Activated CD4-positive, alpha-beta T cell treated with anti-CD3 and anti-CD28 coated beads, Interleukin-2, amount 50 U/mL, for 4 hours (primary cell): ENCODE results near the gene TMEM121.

Experiments used
- DNase-seq, 2 experiments: peaks; one replicate each; pipeline ENCODE4 v3.0.0-alpha.2; 2020

TMEM121 gene

GRCh38 chr14:105487449-105487985 is 38.9 kb upstream of the TMEM121 start:
- DNase-seq, result peak in 1 of 2 experiments; percentile 40

GRCh38 chr14:105487986-105488777 is 38.2 kb upstream of the TMEM121 start:
- DNase-seq, result no peak

DNA sequence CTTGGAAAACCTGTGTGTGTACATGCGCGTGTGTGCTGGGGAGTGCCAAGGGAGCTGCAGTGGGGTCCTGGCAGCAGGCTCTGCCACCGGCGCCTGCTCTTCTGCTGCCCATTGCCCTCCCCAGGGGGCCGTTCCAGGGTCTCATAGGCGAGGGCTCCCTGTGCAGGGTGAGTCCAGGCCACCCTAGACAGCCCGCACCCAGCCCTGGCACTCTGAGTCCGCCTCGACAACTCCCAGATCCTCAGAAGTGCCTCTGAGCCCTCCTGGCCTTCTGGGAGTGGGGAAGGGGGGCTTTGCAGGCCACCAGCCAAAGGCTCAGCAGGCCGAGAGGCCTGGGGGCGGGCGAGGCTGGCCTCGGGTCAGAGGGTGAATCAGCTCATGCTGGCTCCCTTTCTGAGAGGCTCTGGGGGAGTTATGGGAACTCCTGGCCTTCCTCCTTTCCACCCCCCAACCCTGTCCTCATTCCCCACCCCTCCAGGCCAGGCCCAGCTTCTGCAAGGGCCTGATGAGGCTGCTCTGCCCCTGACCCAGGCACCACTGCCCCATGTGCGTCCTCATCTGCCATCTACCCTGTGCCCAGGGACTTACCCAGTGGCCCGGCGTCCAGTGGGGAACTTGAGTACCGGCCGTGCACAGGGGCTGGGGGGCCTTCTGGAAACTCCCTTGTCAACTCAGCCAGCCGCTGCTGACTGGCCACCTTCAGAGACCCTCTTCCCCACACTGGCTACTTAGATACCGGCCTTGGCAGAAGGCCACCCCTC is 37.4 kb upstream of the TMEM121 start:
- DNase-seq, result no peak

GRCh38 chr14:105489542-105490266 is 36.7 kb upstream of the TMEM121 start:
- DNase-seq, result peak; percentile 84 to 85

DNA sequence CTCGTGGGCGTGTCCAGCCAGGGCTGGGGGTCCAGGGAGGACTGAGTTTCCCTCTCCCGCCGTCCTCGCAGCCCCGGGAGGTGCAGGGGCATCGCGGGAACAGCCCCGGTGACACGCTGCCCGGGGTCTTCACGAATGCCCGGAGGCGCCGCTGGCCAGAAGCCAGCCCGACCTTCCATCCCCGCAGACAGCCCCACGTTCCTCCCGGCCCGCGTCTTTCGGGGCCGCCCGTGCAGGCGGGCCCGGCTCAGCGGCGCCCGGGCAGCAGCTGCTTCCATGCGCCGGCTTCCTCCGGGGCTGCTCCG is 36.2 kb upstream of the TMEM121 start:
- no peak for DNase-seq

DNA sequence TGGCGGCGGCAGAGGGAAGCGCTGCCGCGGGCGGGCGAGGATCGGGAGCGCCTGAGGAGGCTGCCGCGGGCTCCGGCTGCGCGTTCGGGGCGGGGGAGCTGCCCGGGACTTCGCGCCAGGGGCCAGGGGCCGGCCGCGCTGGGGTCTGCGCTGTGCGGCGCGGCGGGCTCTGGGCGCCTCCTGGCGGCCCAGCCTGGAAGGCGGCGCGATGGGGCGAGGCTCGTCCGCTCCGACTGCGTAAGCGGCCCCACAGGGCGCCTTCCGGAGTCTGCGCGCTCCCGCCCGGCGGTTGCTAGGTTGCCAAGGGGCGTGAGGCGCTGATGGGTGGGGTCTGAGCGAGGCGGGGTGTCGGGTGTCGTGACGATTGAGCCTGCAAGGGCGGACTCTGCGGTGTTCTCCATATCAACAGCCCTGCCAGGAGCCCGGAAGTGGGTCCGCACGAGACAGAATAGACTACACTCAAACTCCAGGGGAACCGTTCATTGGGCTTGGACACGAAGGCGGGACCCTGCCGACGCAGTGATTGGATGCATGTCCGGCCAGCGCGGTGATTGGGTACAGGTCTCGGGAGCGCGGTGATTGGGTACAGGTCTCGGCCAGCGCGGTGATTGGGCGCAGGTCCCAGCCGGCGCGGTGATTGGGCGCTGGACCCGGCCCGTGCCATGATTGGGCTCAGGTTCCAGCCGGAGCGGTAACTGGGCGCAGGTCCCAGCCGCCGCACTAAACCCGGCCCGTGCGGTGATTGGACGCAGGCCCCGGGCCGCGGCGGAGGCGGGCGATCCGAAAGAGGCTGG is 35.6 kb upstream of the TMEM121 start, which contains the start of gene TEDC1:
TEDC1 (plus strand) TSS at position 675 of the 794 bp plus-strand sequence. CDS start 130 bp downstream, outside the sequence.
- DNase-seq, result peak; percentile 98 to 99

- peak; percentile 76 to 79 for DNase-seq
Measured at GRCh38 chr14:105491366-105491973, 34.9 kb upstream of the TMEM121 start.

DNA sequence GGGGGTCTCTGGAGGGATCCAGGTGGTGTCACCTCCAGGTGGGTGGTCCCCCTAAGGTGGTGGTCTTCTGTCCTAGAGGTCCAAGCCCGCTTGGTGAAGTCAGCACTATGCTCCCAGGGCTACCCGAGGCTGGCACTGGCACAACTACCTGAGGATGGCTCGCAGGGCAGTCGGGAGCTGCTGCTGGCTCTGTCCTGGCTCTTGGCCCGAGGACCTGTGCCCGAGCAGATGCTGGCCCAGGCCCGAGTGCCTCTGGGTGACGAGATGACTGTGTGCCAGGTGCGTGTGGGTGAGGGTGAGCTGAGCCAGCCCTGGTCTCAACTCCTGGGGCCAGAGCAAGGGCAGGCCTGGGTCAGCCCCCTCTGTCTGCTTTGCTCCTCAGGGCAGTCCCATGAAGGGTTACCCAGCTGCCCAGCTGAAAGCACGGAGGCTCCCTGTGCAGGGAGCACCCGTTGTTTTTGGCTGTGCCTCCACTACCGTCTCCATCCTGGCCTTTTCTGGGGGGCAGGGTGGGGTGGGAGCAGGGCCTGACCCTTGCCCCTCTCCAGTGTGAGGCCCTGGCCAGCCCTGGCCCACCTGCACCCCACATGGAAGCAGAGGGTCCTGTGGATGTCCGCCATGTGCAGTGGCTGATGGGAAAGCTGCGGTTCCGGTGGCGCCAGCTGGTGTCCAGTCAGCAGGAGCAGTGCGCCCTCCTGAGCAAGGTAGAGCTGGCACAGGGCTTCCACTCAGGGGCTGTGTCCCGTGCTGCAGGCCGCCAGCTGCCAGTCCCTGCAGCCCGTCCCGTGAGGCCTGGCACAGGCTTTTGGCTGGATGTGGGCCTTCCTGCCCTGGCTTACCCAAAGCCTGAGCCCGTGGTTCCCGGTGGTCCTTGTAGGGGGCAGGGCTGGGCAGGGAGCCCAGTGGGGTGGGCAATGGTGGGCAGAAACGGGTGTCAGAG is 34.1 kb upstream of the TMEM121 start:
- no peak for DNase-seq

GRCh38 chr14:105492971-105493871 is 33.2 kb upstream of the TMEM121 start:
- no peak for DNase-seq

GRCh38 chr14:105493921-105494605 is 32.3 kb upstream of the TMEM121 start:
- no peak for DNase-seq

- no peak for DNase-seq
Measured at GRCh38 chr14:105494606-105494929, 31.8 kb upstream of the TMEM121 start.

GRCh38 chr14:105495101-105495989 is 31.0 kb upstream of the TMEM121 start:
- no peak for DNase-seq

DNA sequence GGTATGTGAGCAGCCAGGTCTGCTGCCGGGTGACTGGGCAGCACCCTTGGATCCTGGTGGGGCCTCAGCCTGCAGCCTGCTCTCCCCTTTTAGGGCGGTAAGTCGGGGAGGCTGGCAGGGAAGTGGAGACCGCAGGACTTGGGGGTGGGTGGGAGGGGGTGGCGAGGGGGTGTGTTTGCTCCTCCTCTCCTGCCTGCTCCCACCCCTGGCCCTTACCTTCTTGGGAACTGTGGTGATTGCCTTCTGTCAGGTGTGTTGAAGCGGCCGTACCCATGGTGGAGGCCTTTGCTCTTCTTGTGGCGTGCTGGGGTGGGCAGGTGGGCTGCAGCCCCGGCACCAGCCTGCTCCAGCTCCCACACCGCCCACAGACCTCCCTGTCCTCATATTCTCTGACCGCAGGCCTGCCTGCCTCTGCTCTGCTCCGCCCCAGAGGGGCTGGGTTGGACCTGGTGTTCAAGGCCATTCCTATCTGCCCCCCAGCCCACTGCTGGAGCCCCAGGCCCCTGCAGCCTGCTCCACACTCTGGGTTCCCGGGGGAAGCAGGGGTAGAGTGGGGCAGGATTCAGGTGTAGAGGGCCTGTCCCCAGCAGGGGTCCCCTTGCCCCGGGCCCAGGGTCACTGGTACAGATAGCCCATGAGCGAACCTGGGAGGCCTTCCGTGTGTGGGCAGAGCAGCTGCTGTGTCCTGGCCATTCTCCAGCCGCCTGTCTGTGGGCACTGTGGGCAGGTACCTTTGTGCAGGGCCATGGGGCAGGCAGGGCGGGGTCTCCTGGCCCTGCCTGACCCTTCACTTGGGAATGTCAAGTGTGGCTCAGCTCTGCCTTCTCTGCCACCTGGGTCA is 30.2 kb upstream of the TMEM121 start:
- no peak for DNase-seq

GRCh38 chr14:105496831-105497591 is 29.4 kb upstream of the TMEM121 start:
- DNase-seq, result no peak

GRCh38 chr14:105497671-105498429 is 28.5 kb upstream of the TMEM121 start:
- DNase-seq, result no peak
